Non-pigmented ciliary epithelial cell (primary cell): ENCODE results near the gene DPRX.
"Not testable (repeated sequence)": the region's sequence is repeated elsewhere in the genome, so short reads cannot be mapped to it uniquely, and the experiment has no call there.

Experiments used
- DNase-seq: peaks from one replicate; pipeline ENCODE4 v3.0.0-alpha.2; 2010; ENCODE audit warnings: low read depth

The DPRX gene

DNA sequence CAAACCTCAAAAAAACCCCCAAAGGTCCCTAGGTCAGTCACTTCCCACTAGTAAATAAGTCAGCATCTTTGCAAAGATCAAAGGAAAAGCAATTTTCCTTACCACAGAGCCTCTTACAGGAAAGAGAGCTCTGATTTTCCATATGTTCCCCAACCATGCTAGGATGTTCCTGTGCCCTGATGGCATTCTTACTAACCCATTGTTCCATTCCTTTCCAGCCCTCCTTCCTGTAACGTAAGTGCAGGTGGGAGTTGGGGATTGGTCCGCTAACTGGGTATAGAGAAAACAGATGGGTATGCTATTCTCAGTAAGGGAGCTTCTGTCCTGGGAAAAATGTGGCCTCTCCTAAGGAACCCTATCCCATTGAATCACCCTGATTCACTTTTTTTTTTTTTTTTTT is 14.3 kb downstream of the DPRX start:
- DNase-seq = no peak

DNA sequence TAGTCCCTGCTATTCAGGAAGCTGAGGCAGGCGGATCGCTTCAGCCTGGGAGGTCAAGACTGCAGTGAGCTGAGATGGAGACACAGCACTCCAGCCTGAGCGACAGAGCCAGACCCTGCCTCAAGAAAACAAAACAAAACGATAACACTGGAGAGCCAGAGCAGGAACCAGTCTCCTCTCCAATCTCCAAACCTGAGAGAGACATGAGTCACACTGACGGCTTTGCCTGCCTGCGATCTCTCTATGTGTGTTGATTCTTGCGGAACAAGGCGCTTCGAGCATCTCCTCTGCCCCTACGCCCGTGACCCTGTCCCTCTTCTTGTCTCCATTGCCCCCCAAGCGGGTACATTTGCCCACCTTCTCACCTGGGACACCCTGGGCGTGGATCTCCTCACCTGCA is 15.6 kb downstream of the DPRX start:
- no peak for DNase-seq

DNA sequence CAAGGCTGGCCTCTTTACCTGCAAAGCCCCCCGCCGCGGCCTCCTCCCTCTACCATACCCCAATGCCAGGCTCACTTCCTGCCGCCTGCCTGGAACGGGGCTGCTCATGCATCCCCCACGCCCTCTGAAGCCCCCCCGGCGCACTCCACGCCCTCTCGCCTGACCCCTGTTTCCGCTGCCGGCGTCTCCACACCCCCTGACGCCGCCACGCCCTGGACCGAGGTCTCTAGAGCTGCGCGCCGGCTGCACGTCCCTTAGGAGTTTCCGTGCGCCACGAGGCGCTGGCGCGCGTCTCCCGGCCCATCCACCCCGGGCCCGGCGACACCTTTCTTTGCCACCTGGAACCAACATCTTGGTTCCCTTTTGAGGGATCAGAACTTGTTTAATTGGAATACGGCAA is 16.0 kb downstream of the DPRX start:
- no peak for DNase-seq

DNA sequence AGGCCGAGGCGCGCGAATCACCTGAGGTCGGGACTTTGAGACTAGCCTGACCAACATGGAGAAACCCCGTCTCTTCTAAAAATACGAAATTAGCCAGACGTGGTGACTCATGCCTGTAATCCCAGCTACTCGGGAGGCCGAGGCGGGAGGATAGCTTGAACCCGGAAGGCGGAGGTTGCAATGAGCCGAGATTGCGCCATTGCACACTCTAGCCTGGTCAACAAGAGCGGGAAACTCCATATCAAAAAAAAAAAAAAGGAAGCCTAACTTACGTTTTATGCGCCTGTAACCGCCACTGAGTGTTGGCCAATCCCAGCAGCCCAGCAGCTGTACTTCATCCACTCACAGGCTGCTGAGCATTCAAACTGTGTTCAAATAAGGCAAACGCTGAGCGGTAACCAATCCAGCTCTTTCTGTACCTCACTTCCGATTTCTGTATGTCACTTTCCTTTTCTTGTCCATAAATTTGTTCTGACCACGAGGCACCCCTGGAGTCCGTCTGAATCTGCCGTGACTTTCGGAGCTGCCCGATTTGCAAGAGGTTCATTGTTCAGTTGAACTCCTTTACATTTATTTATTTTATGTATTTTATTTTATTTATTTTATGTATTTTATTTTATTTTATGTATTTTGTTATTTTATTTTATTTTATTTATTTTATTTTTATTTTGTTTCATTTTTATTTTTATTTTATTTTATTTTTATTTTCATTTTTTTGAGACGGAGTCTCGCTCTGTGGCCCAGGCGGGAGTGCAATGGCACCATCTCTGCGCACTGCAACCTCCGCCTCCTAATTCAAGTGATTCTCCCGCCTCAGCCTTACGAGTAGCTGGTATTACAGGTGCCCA is 18.2 kb downstream of the DPRX start:
- DNase-seq = no peak

DNA sequence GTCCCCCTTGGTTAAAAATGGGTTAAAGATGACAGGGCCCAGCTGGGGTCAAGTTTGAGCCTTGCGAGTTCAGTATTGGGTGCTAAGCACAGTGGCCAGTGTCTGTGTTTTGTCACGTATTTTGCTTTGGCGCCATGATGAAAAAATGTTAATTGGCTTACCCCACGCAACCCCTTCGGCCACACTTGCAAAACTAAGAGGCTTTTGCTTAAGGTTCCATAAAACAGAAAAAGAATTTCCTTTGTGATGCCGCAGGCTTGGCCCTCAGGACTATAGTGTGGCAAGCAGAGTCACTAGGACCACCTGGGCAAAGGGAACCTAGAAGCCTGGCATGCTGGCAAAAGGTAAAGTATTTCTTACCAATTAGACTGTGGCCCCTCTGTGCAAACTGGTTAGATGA is 20.7 kb downstream of the DPRX start:
- DNase-seq = no peak

DNA sequence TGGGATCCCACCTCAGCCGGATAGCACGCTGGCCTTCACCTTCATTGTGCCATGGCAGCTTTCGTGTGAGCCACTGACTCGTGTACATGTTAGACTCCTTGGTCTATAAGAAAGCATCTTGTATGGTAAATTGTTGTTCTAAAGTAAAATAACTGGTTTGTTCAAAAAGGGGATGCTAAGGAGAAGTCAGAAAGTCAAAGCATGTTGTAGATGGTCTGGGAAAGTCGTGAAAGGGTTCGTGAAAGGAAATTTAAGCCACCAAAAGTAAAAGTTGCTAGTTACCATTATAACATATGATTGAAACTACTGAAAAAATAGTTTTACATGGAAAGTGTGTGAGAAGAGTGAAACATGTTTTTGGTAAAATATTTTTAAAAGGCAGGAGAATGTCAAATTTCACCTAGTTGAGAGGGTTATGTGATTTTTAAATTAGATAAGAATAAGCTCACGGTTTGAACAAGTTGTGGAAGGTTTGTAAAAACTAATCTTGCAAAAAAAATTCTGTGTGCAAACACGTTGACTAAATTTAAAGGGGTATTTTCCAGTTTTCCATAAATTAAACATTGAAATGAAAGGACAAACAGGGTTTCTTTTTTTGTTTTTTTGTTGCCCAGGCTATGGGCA is 23.4 kb downstream of the DPRX start:
- DNase-seq = no peak

DNA sequence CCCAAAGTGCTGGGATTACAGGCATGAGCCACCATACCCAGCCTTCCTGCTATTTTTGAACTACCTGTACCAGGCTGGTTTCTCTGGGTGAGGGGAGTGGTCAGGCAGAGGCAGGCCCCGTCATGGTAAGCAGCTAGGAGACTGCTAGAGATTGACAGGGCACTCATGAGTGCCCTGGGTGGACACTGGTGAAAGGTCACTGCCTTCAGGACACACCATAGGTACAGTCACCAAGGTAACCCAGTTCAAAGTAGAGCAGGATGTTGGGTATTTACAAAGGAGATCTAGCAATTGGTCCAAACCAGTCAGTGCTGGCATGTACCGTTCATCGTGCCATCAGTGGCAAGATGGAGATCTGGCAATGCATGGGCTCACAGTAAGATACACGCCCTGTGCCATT is 25.5 kb downstream of the DPRX start:
- DNase-seq = no peak

DNA sequence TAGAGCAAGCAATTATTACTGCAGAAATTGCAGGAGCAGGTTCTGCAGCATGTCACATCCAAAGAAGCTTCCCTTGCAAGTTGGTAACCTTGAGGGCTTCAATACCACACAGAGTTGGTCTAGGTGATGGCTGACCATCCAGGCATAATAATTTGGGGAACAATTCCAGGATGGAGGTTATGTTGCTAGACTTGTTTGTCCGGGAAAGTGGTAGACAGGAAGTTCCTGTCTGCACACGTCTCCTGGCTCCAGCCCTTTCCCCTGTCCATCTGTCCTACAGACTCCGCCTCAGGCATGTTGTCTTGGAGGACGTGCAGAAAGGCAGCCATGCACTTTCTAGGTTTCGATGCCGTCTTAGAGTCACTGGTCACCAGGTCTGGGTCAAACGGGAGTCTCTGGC is 26.0 kb downstream of the DPRX start:
- DNase-seq = no peak

DNA sequence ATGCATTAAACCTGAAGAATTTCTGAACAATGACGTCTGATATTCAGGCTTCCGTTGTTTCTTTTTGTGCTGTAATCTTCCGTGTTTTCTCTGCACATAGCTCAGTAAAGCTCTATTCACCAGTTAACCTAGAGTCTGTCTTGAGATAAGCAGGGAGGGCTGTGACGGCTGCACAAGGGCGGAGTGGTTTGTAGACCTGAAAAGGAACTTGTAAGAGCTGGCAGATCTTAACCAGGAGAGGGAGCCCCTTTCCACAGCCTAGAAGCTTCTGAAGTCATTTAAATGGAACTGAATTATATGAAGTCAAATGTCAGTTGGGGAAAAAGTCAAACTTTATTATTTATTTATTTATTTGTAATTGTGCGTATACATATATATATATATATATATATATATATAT is 27.5 kb downstream of the DPRX start:
- peak; percentile 4 for DNase-seq

DNA sequence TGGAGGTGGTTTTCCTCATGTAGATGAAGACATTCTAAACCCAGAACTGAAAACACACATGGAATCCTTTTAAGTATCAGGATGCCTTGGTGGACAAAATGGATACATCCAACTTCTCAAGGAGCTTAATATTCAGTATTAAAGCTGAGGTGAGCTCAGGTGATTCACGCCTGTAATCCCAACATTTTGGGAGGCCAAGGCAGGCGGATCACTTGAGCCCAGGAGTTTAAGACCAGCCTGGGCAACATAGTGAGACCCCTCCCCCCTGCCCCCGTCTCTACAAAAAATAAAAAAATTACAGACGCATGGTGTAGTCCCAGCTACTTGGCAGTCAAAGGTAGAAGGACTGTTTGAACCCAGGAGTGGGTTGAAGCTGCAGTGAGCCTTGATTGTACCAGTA is 28.8 kb downstream of the DPRX start:
- no peak for DNase-seq

DNA sequence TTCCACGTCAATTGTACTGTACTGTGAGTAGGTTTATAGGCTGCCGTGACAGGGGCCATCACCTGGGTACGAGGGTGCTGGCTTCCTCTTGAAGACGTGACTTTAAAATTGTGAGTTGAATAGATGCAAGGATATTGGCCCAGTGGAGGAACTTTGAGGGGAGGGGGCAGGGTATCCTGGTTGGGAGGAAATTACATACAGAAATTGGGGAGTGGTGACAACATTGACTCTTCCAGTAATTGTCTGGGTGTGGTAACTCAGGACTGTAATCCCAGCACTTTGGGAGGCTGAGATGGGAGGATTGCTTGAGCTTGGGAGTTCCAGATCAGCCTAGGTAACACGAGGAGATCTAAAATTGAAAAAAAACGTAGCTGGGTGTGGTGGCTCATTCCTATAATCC is 30.4 kb downstream of the DPRX start:
- no peak for DNase-seq

DNA sequence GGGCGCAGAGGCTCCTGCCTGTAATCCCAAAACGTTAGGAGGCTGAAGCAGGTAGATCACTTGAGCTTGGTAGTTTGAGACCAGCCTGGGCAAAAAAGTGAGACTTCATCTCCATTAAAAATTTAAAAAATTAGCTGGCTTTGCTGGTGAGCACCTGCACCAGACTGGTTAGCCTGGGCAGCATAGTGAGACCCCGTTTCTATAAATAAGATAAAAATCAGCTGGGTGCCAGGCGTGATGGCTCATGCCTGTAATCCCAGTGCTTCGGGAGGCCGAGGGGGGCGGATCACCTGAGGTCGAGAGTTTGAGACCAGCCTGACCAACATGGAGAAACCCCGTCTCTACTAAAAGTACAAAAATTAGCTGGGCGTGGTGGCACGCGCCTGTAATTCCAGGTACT is 32.4 kb downstream of the DPRX start:
- no peak for DNase-seq

DNA sequence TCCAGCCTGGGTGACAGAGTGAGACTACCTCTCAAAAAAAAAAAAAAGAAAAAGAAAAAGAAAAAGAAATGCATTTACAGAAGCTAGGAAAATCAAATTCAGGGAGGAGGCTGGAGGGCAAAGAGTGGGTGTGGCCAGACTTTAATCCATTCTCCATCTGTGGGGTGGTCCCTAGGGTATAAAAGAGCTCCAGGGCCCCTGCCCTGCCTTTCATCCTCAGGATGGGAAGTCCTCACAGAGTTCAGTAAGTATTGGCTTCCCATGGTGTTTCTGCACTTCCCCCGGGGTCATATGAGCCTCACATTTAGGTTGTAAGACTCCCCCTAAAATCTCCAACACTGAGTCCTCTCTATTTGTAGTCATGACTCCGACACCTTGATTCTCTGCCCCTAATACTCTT is 33.0 kb downstream of the DPRX start:
- DNase-seq = no peak

DNA sequence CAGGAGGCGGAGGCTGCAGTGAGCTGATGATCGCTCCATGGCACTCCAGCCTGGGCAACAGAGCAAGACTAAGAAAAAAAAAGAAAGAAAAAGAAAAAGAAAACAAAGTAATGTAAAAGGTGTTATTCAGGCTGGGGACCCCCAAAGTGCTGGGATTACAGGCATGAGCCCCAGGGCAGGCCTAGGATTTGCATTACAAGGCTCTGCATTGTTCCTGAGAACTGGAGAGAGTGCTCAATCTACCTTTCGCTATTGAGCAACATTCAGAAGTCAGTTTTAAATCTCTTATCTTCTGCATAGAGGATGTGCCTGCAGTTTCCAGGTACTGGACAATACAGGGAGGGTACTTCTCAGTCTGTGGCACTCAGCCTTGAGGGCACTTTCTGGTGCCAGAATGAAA is 34.5 kb downstream of the DPRX start:
- DNase-seq = not testable (repeated sequence)

DNA sequence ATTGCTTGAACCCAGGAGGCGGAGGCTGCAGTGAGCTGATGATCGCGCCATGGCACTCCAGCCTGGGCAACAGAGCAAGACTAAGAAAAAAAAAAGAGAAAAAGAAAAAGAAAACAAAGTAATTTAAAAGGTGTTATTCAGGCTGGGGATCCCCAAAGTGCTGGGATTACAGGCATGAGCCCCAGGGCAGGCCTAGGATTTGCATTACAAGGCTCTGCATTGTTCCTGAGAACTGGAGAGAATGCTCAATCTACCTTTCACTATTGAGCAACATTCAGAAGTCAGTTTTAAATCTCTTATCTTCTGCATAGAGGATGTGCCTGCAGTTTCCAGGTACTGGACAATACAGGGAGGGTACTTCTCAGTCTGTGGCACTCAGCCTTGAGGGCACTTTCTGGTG is 37.0 kb downstream of the DPRX start:
- DNase-seq = not testable (repeated sequence)

DNA sequence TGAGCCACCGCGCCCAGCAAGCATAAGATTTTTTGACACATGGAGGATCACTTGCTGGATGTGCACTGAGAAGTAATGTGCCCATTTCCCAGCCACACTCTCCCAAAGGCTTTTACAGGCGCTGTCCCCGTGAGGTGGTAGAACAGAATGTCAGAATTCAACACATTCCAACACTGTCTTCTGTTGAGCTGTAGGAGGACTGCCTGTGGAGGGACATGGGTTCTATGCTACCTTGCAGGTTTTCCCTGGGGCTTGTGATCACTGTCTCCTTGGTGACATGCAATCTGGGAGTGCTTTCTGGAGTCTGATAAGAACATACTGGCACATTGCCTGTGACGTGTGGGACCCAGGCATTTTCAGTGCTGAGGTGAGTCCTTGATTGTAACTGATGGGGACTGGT is 38.5 kb downstream of the DPRX start:
- DNase-seq = no peak

DNA sequence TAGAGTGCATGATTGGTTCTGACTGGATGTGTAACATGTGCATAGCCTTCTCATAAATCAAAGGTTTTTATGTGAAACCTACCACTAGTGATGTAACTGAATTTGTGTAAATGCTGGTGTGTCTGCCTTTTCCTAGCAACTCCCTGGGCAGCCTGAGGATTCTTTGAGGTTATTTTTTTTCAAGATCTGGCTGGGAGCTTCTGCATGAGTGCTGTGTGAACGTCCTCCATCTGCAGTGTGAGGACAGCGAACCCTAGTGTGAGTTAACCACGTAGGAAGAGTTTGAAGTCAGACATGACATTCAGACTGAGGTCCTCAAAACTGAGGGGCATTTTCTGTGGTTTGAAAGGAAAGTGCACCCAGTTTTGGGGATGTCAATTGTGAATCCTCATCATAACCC is 39.9 kb downstream of the DPRX start:
- DNase-seq = no peak
